Smooth muscle cell (in vitro differentiated cells): ENCODE data around the gene COX7B2. TPM values are rescaled to one million over a fixed set of nuclear protein-coding genes. Genes with fewer than 3 reads are reported as not detected.

Experiments
- DNase-seq: peaks from one replicate; lab custom pipeline; 2025; ENCODE audit not compliant: unreplicated experiment; lab: John Stamatoyannopoulos, UW
- H2AFZ ChIP-seq: fragments of 200-600 bp; sonication (generic); 2 replicates; pipeline ENCODE4 v1.6.0; 2016; ENCODE audit warnings: antibody characterized with exemption, low read depth, mild to moderate bottlenecking
- H3F3A ChIP-seq: fragments of 200-600 bp; sonication (generic); 2 replicates; pipeline ENCODE4 v1.6.0; 2017; ENCODE audit warnings: antibody characterized with exemption, low read depth
- H3K27ac ChIP-seq: fragments of 200-600 bp; sonication (generic); 2 replicates; pipeline ENCODE4 v1.5.1; 2016; ENCODE audit warnings: low read depth, mild to moderate bottlenecking
- H3K27me3 ChIP-seq: fragments of 200-600 bp; sonication (generic); 2 replicates; pipeline ENCODE4 v1.6.1; 2016; ENCODE audit warnings: low read depth, mild to moderate bottlenecking
- H3K36me3 ChIP-seq: fragments of 200-600 bp; sonication (generic); 2 replicates; pipeline ENCODE4 v1.5.1; 2016; ENCODE audit warnings: low read depth
- H3K4me1 ChIP-seq: fragments of 200-600 bp; sonication (generic); 2 replicates; pipeline ENCODE4 v1.5.1; 2016; ENCODE audit warnings: low read depth
- H3K4me2 ChIP-seq: fragments of 200-600 bp; sonication (generic); 2 replicates; pipeline ENCODE4 v1.6.0; 2016; ENCODE audit warnings: mild to moderate bottlenecking
- H3K4me3 ChIP-seq: fragments of 200-600 bp; sonication (generic); 2 replicates; pipeline ENCODE4 v1.5.1; 2016; ENCODE audit warnings: mild to moderate bottlenecking
- H3K79me2 ChIP-seq: fragments of 200-600 bp; sonication (generic); 2 replicates; pipeline ENCODE4 v1.6.0; 2016; ENCODE audit warnings: low read depth, mild to moderate bottlenecking
- H3K9ac ChIP-seq: fragments of 200-600 bp; sonication (generic); 2 replicates; pipeline ENCODE4 v1.6.0; 2016; ENCODE audit warnings: low read depth
- H3K9me3 ChIP-seq: fragments of 200-600 bp; sonication (generic); replicated peaks from 2 replicates; pipeline ENCODE4 v1.5.1; 2016; ENCODE audit warnings: low read depth
- H4K20me1 ChIP-seq: fragments of 200-600 bp; sonication (generic); 2 replicates; pipeline ENCODE4 v1.6.0; 2016; ENCODE audit warnings: low read depth
- WGBS: methylation state at CpG from one replicate; pipeline ENCODE4 v1.1.7; 2016; ENCODE audit warnings: low lambda C conversion rate; 5-methylcytosine and 5-hydroxymethylcytosine counted together
- polyA plus RNA-seq: library from polyadenylated mRNA; unstranded; fragments of >200 nt; fragmentation: Nextera tagmentation; extraction: Ambion mirVana; gene quantifications from 2 replicates; pipeline ENCODE4 v1.2.1, GENCODE V29; 2016
- total RNA-seq: library from RNA; depleted of rRNA; stranded (reverse); fragments of >200 nt; gene quantifications from 2 replicates; pipeline ENCODE4 v1.2.3, GENCODE V29; 2014
- TF ChIP-seq, protein P1 (sequence below): fragments of 200-600 bp; sonication (generic); IDR thresholded peaks from 2 replicates; pipeline ENCODE4 v1.5.1; 2017; ENCODE audit warnings: borderline replicate concordance, mild to moderate bottlenecking, antibody characterized with exemption; ENCODE audit not compliant: insufficient read depth, poor library complexity, severe bottlenecking

COX7B2 gene
- total and polyA plus RNA-seq, 2 experiments from 2014 or later = not detected

- Histone ChIP-seq H3K27me3 (no peaks in the 10 kb centered on the region), H3F3A (no peaks in the 10 kb centered on the region), H3K9me3 (no peaks in the 10 kb centered on the region), H2AFZ (no peak overlapping the region), H3K9ac (peak overlapping the region; percentile 51), H4K20me1 (no peaks in the 10 kb centered on the region), H3K4me3 (no peak overlapping the region), H3K79me2 (no peaks in the 10 kb centered on the region), H3K27ac (peak overlapping the region; percentile 54), H3K36me3 (no peaks in the 10 kb centered on the region), H3K4me1 (no peaks in the 10 kb centered on the region), H3K4me2 (peak overlapping the region; percentile 27)
- 71% methylated on average over 2 of the region's 2 CpGs for WGBS
- no peak for DNase-seq
- TF ChIP-seq, protein P1, sequence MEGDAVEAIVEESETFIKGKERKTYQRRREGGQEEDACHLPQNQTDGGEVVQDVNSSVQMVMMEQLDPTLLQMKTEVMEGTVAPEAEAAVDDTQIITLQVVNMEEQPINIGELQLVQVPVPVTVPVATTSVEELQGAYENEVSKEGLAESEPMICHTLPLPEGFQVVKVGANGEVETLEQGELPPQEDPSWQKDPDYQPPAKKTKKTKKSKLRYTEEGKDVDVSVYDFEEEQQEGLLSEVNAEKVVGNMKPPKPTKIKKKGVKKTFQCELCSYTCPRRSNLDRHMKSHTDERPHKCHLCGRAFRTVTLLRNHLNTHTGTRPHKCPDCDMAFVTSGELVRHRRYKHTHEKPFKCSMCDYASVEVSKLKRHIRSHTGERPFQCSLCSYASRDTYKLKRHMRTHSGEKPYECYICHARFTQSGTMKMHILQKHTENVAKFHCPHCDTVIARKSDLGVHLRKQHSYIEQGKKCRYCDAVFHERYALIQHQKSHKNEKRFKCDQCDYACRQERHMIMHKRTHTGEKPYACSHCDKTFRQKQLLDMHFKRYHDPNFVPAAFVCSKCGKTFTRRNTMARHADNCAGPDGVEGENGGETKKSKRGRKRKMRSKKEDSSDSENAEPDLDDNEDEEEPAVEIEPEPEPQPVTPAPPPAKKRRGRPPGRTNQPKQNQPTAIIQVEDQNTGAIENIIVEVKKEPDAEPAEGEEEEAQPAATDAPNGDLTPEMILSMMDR = no peak
Observed at GRCh38 chr4:46947541-46947940, 38.5 kb upstream of the COX7B2 start.

GRCh38 chr4:46946919-46947536 lies 38.0 kb upstream of the COX7B2 start:
- no peaks in the 10 kb centered on the region for H3K36me3 ChIP-seq
- no peaks in the 10 kb centered on the region for H3K27me3 ChIP-seq
- H3K4me1 ChIP-seq = no peaks in the 10 kb centered on the region
- H2AFZ ChIP-seq = no peak overlapping the region
- peak overlapping the region; percentile 51 for H3K9ac ChIP-seq
- no peak for DNase-seq
- no peaks in the 10 kb centered on the region for H4K20me1 ChIP-seq
- no peaks in the 10 kb centered on the region for H3K79me2 ChIP-seq
- H3K4me3 ChIP-seq = no peak overlapping the region
- no peaks in the 10 kb centered on the region for H3K9me3 ChIP-seq
- peak overlapping the region; percentile 54 for H3K27ac ChIP-seq
- peak overlapping the region; percentile 27 for H3K4me2 ChIP-seq
- 83% methylated on average over 6 of the region's 6 CpGs for WGBS
- no peaks in the 10 kb centered on the region for H3F3A ChIP-seq
- TF ChIP-seq, protein P1 = no peak

DNA sequence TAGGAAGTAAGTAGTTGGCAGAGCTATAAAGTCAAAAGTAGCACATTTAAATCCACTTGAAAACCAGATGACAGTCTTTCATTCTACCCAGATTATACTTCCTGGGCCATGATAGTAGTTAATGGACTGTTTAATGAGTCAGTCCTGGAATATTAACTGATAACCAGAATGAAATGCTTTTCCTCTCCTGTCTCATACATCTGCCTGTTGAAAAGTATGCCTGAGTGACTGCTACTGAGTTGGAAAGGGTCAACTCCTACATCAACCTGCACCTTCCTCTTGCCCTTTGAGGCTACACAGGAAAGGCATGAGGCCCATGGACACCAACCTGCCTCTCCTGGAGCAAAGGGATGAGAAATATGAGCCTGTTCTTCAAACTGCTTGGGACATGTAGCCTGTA lies 36.0 kb upstream of the COX7B2 start:
- Histone ChIP-seq H4K20me1 (no peaks in the 10 kb centered on the region), H3K4me3 (no peak overlapping the region), H2AFZ (no peak overlapping the region), H3K27me3 (no peaks in the 10 kb centered on the region), H3K9me3 (no peaks in the 10 kb centered on the region), H3K27ac (no peak overlapping the region), H3F3A (no peaks in the 10 kb centered on the region), H3K4me1 (no peaks in the 10 kb centered on the region), H3K36me3 (no peaks in the 10 kb centered on the region), H3K4me2 (no peak overlapping the region), H3K9ac (no peak overlapping the region), H3K79me2 (no peaks in the 10 kb centered on the region)
- no peak for DNase-seq
- TF ChIP-seq, protein P1 = no peak

- no peak for DNase-seq
- Histone ChIP-seq H3K36me3 (no peaks in the 10 kb centered on the region), H2AFZ (no peak overlapping the region), H3K27ac (no peak overlapping the region), H3K4me3 (no peak overlapping the region), H4K20me1 (no peaks in the 10 kb centered on the region), H3K9me3 (no peaks in the 10 kb centered on the region), H3K4me1 (no peaks in the 10 kb centered on the region), H3K9ac (no peak overlapping the region), H3F3A (no peaks in the 10 kb centered on the region), H3K4me2 (no peak overlapping the region), H3K27me3 (no peaks in the 10 kb centered on the region), H3K79me2 (no peaks in the 10 kb centered on the region)
- TF ChIP-seq, protein P1 = no peak
- 92% methylated on average over 1 of the region's 1 CpG for WGBS
Observed at GRCh38 chr4:46944345-46944744, 35.3 kb upstream of the COX7B2 start.
